SJCRH30 (cell line): ENCODE data around the gene TMEM95. TPM values are rescaled to one million over a fixed set of nuclear protein-coding genes. Genes with fewer than 3 reads are reported as not detected.
"Not testable (repeated sequence)": the region's sequence is repeated elsewhere in the genome, so short reads cannot be mapped to it uniquely, and the experiment has no call there.

Source experiments
- DNase-seq, 2 experiments: peaks; one replicate each; pipeline ENCODE4 v3.0.0-alpha.2; 2015 to 2020
- H3K27ac ChIP-seq: fragments of 250-450 bp; sonication (Bioruptor Pico); 2 replicates; pipeline ENCODE4 v1.5.1; 2020; ENCODE audit warnings: mild to moderate bottlenecking, moderate library complexity
- H3K27me3 ChIP-seq: fragments of 250-450 bp; sonication (Bioruptor Pico); 2 replicates; pipeline ENCODE4 v1.5.1; 2020; ENCODE audit warnings: mild to moderate bottlenecking, moderate library complexity
- H3K36me3 ChIP-seq: fragments of 250-450 bp; sonication (Bioruptor Pico); 2 replicates; pipeline ENCODE4 v1.5.1; 2020; ENCODE audit warnings: mild to moderate bottlenecking, moderate library complexity
- H3K4me1 ChIP-seq: fragments of 250-450 bp; sonication (Bioruptor Pico); 2 replicates; pipeline ENCODE4 v1.5.1; 2020; ENCODE audit warnings: mild to moderate bottlenecking, moderate library complexity
- H3K4me3 ChIP-seq: fragments of 250-450 bp; sonication (Bioruptor Pico); 2 replicates; pipeline ENCODE4 v1.5.1; 2020; ENCODE audit warnings: mild to moderate bottlenecking, moderate library complexity
- H3K9me3 ChIP-seq: fragments of 250-450 bp; sonication (Bioruptor Pico); replicated peaks from 2 replicates; pipeline ENCODE4 v1.5.1; 2020; ENCODE audit warnings: mild to moderate bottlenecking, moderate library complexity
- total RNA-seq: library from RNA; depleted of rRNA; stranded (reverse); fragments of >200 nt; shearing (Covaris generic); gene quantifications from 2 replicates; pipeline ENCODE4 v1.2.3, GENCODE V29; 2014

The TMEM95 gene
- total RNA-seq, 1 experiment from 2014 or later = not detected

- H3K4me1 ChIP-seq, H3K36me3 ChIP-seq, H3K27me3 ChIP-seq, H3K27ac ChIP-seq, DNase-seq, H3K9me3 ChIP-seq, H3K4me3 ChIP-seq: not testable (repeated sequence)
Measured at GRCh38 chr17:7368599-7368994, 13.6 kb downstream of the TMEM95 start.

GRCh38 chr17:7369825-7370224, 14.9 kb downstream of the TMEM95 start:
- no peak for DNase-seq
- Histone ChIP-seq H3K27ac (no peak overlapping the region), H3K4me3 (no peak overlapping the region), H3K27me3 (no peaks in the 10 kb centered on the region), H3K9me3 (no peaks in the 10 kb centered on the region), H3K4me1 (no peaks in the 10 kb centered on the region), H3K36me3 (no peaks in the 10 kb centered on the region)

GRCh38 chr17:7370853-7371252, 15.9 kb downstream of the TMEM95 start:
- DNase-seq = no peak

GRCh38 chr17:7374353-7374752, 19.4 kb downstream of the TMEM95 start:
- 0 out of 2 replicates have a peak, but pooled peaks cover 3% of the 10 kb centered on the region for H3K9me3 ChIP-seq
- H3K4me1 ChIP-seq = no peaks in the 10 kb centered on the region
- no peak overlapping the region for H3K27ac ChIP-seq
- H3K27me3 ChIP-seq = no peaks in the 10 kb centered on the region
- no peaks in the 10 kb centered on the region for H3K36me3 ChIP-seq
- DNase-seq = no peak
- no peak overlapping the region for H3K4me3 ChIP-seq

More at GRCh38 chr17:7370853-7371252, 15.9 kb downstream of the TMEM95 start:
- H3K9me3 ChIP-seq = no peaks in the 10 kb centered on the region
- no peaks in the 10 kb centered on the region for H3K36me3 ChIP-seq
- no peak overlapping the region for H3K4me3 ChIP-seq
- no peaks in the 10 kb centered on the region for H3K4me1 ChIP-seq
- no peak overlapping the region for H3K27ac ChIP-seq
- no peaks in the 10 kb centered on the region for H3K27me3 ChIP-seq

- Histone ChIP-seq H3K4me3 (no peak overlapping the region), H3K27me3 (no peaks in the 10 kb centered on the region), H3K27ac (no peak overlapping the region), H3K4me1 (no peaks in the 10 kb centered on the region), H3K9me3 (0 out of 2 replicates have a peak, but pooled peaks cover 3% of the 10 kb centered on the region), H3K36me3 (no peaks in the 10 kb centered on the region)
- no peak for DNase-seq
Measured at GRCh38 chr17:7379134-7379533, 24.2 kb downstream of the TMEM95 start.

GRCh38 chr17:7380321-7380720, 25.4 kb downstream of the TMEM95 start:
- H3K27me3 ChIP-seq = no peaks in the 10 kb centered on the region
- H3K36me3 ChIP-seq = no peaks in the 10 kb centered on the region
- peak; percentile 18 to 28 for DNase-seq
- no peak overlapping the region for H3K27ac ChIP-seq
- no peaks in the 10 kb centered on the region for H3K4me1 ChIP-seq
- H3K9me3 ChIP-seq = 0 out of 2 replicates have a peak, but pooled peaks cover 3% of the 10 kb centered on the region
- H3K4me3 ChIP-seq = no peak overlapping the region

GRCh38 chr17:7380855-7381683, 26.1 kb downstream of the TMEM95 start, which contains the start of gene TNK1:
TSS of gene TNK1 (plus strand) at chr17:7381089. CDS start at chr17:7382927, 1,838 bp downstream.
- H3K4me3 ChIP-seq = no peak within 1 kb of the TSS
- no peaks in the 10 kb centered on the region for H3K27me3 ChIP-seq
- no peaks in the 10 kb centered on the region for H3K36me3 ChIP-seq
- no peak within 1 kb of the TSS for H3K27ac ChIP-seq
- no peaks in the 10 kb centered on the region for H3K4me1 ChIP-seq
- H3K9me3 ChIP-seq = 0 out of 2 replicates have a peak, but pooled peaks cover 3% of the 10 kb centered on the region
- DNase-seq = no peak

- Histone ChIP-seq H3K27ac (no peak overlapping the region), H3K9me3 (0 out of 2 replicates have a peak, but pooled peaks cover 3% of the 10 kb centered on the region), H3K4me3 (no peak overlapping the region), H3K4me1 (no peaks in the 10 kb centered on the region), H3K36me3 (no peaks in the 10 kb centered on the region), H3K27me3 (no peaks in the 10 kb centered on the region)
- DNase-seq = no peak
Measured at GRCh38 chr17:7382901-7383300, 27.9 kb downstream of the TMEM95 start.

- Histone ChIP-seq H3K36me3 (no peaks in the 10 kb centered on the region), H3K4me3 (no peak overlapping the region), H3K27me3 (no peaks in the 10 kb centered on the region), H3K4me1 (no peaks in the 10 kb centered on the region), H3K27ac (no peak overlapping the region), H3K9me3 (0 out of 2 replicates have a peak, but pooled peaks cover 3% of the 10 kb centered on the region)
- no peak for DNase-seq
Measured at GRCh38 chr17:7383371-7383741, 28.4 kb downstream of the TMEM95 start.

GRCh38 chr17:7383742-7384488, 29.0 kb downstream of the TMEM95 start:
- no peak for DNase-seq
- Histone ChIP-seq H3K4me3 (no peak overlapping the region), H3K4me1 (no peaks in the 10 kb centered on the region), H3K36me3 (no peaks in the 10 kb centered on the region), H3K9me3 (0 out of 2 replicates have a peak, but pooled peaks cover 3% of the 10 kb centered on the region), H3K27me3 (no peaks in the 10 kb centered on the region), H3K27ac (no peak overlapping the region)

- H3K9me3 ChIP-seq = no peaks in the 10 kb centered on the region
- no peak for DNase-seq
- no peaks in the 10 kb centered on the region for H3K4me1 ChIP-seq
- H3K4me3 ChIP-seq = no peak overlapping the region
- H3K27ac ChIP-seq = no peak overlapping the region
- no peaks in the 10 kb centered on the region for H3K36me3 ChIP-seq
- no peaks in the 10 kb centered on the region for H3K27me3 ChIP-seq
Measured at GRCh38 chr17:7384489-7385081, 29.6 kb downstream of the TMEM95 start.

- Histone ChIP-seq H3K9me3 (no peaks in the 10 kb centered on the region), H3K4me1 (no peaks in the 10 kb centered on the region), H3K36me3 (no peaks in the 10 kb centered on the region), H3K27ac (no peak overlapping the region), H3K4me3 (no peak overlapping the region), H3K27me3 (no peaks in the 10 kb centered on the region)
- DNase-seq = no peak
Measured at GRCh38 chr17:7388856-7389255, 33.9 kb downstream of the TMEM95 start.

GRCh38 chr17:7389924-7390910, 35.3 kb downstream of the TMEM95 start:
- H3K27me3 ChIP-seq = no peaks in the 10 kb centered on the region
- DNase-seq = no peak
- no peak overlapping the region for H3K4me3 ChIP-seq
- H3K36me3 ChIP-seq = no peaks in the 10 kb centered on the region
- no peak overlapping the region for H3K27ac ChIP-seq
- H3K9me3 ChIP-seq = no peaks in the 10 kb centered on the region
- H3K4me1 ChIP-seq = no peaks in the 10 kb centered on the region

- Histone ChIP-seq H3K4me3 (no peak overlapping the region), H3K9me3 (no peaks in the 10 kb centered on the region), H3K27ac (no peak overlapping the region), H3K36me3 (no peaks in the 10 kb centered on the region), H3K4me1 (no peaks in the 10 kb centered on the region), H3K27me3 (no peaks in the 10 kb centered on the region)
- no peak for DNase-seq
Measured at GRCh38 chr17:7391307-7391706, 36.4 kb downstream of the TMEM95 start.
